ENCODE results near the gene ZNF467. TPM values are rescaled to one million over a fixed set of nuclear protein-coding genes. Genes with fewer than 3 reads are reported as not detected.

Gene ZNF467
- total and polyA plus RNA-seq, 2 experiments from 2014 or later = 0.10 to 0.40 TPM

DNA sequence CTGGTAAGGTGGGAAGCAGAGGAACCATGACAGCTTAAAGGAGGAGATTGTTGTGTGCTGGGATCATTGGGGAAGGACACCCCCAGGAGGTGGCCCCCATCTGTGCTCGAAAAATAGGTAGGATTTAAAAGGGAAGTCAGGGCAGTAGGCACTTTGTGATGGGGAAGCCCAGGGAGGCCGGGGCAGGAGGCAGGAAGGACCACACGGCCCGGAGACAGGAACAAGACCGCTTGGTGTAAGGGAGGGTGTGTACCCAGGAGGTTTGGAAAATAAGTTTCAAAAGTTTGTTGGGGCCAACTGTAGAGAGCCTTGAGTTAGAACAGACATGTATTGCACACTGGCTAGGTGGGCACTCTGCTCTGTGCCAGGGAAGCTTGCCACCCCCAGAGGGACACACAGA lies 20.7 kb downstream of the ZNF467 start (continued):
- TF ChIP-seq, protein P1, sequence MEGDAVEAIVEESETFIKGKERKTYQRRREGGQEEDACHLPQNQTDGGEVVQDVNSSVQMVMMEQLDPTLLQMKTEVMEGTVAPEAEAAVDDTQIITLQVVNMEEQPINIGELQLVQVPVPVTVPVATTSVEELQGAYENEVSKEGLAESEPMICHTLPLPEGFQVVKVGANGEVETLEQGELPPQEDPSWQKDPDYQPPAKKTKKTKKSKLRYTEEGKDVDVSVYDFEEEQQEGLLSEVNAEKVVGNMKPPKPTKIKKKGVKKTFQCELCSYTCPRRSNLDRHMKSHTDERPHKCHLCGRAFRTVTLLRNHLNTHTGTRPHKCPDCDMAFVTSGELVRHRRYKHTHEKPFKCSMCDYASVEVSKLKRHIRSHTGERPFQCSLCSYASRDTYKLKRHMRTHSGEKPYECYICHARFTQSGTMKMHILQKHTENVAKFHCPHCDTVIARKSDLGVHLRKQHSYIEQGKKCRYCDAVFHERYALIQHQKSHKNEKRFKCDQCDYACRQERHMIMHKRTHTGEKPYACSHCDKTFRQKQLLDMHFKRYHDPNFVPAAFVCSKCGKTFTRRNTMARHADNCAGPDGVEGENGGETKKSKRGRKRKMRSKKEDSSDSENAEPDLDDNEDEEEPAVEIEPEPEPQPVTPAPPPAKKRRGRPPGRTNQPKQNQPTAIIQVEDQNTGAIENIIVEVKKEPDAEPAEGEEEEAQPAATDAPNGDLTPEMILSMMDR (conservative IDR thresholded peaks at IDR 0.05; ENCODE audit: low read depth in 2 of 2) = no peak

DNA sequence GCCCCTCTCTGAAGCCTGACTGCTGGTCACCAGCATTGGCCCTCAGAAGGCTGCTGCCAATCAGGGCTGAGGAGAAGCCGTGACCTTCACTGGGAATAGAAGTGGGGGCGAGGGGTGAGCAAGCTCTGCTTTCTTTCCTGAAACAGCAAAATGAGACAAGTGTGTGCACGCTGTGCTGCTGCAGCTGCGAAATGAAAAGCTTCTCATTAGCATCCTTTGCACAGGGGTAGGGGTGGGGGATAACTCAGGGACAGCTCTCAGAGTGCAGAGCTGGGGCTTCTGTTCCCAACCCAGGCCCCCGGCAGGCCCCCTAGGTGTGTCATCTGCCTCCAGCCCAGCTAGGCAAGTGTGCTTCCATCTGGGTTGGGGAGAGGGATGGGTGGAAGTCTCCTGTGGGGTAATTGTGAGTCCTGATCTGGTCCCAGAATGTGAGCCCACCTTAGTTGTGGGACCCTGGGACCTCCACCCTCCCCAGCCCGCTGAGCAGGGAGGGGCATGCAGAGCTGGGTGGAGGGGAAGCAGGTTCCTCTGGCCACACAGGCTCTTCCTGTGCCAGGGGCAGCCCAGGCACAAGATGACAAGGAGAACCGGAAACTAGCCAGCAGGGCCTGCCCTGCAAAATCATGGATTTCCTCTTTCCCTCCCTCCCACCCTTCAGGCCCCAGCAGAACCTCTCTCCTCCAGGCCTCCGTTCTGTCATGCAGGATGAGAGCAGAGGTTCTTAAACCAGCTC lies 22.2 kb downstream of the ZNF467 start:
- H3K4me3 Mint-ChIP-seq = no peak overlapping the region
- peaks cover 4% of the 10 kb centered on the region; the same call in 2 of the 3 replicates for H3K36me3 Mint-ChIP-seq (ENCODE audit: low read depth)
- H3K27me3 Mint-ChIP-seq (ENCODE audit: insufficient read depth, low read depth, poor library complexity) = peaks cover 8% of the 10 kb centered on the region
- no peaks in the 10 kb centered on the region for H4K20me1 ChIP-seq (replicated peaks; ENCODE audit: insufficient read depth)
- no peaks in the 10 kb centered on the region for H3K79me2 ChIP-seq (replicated peaks; ENCODE audit: insufficient read depth)
- no peaks in the 10 kb centered on the region for H3F3A ChIP-seq (replicated peaks; ENCODE audit: low read depth)
- no peak for DNase-seq (ENCODE audit: low spot score)
- H3K9me2 ChIP-seq (ENCODE audit: insufficient read depth) = 0 out of 2 replicates have a peak, but pooled peaks cover 10% of the 10 kb centered on the region
- H3K27ac ChIP-seq (ENCODE audit: low read depth) = no peak overlapping the region
- H3K36me3 ChIP-seq (ENCODE audit: insufficient read depth) = no peaks in the 10 kb centered on the region
- no peak overlapping the region for H2AFZ ChIP-seq
- peaks cover 2% of the 10 kb centered on the region; the same call in 1 of the 3 replicates for H3K9me3 Mint-ChIP-seq
- H3K4me1 Mint-ChIP-seq = peaks cover 10% of the 10 kb centered on the region
- no peak overlapping the region for H3K27ac Mint-ChIP-seq
- no peak for ATAC-seq
- TF ChIP-seq EZH2 (IDR thresholded peaks at IDR 0.05; ENCODE audit: low read depth, unreplicated experiment) (no peak), EZH2phosphoT487 (IDR thresholded peaks at IDR 0.05; ENCODE audit: unreplicated experiment) (no peak), NANOG (IDR thresholded peaks at IDR 0.05; ENCODE audit: borderline replicate concordance) (no peak), STAT1 (IDR thresholded peaks at IDR 0.05; ENCODE audit: unreplicated experiment) (no peak), CREB1 (CRISPR knock-in tag; IDR thresholded peaks at IDR 0.05; ENCODE audit: low read depth) (no peak)
- TF ChIP-seq, protein P2, sequence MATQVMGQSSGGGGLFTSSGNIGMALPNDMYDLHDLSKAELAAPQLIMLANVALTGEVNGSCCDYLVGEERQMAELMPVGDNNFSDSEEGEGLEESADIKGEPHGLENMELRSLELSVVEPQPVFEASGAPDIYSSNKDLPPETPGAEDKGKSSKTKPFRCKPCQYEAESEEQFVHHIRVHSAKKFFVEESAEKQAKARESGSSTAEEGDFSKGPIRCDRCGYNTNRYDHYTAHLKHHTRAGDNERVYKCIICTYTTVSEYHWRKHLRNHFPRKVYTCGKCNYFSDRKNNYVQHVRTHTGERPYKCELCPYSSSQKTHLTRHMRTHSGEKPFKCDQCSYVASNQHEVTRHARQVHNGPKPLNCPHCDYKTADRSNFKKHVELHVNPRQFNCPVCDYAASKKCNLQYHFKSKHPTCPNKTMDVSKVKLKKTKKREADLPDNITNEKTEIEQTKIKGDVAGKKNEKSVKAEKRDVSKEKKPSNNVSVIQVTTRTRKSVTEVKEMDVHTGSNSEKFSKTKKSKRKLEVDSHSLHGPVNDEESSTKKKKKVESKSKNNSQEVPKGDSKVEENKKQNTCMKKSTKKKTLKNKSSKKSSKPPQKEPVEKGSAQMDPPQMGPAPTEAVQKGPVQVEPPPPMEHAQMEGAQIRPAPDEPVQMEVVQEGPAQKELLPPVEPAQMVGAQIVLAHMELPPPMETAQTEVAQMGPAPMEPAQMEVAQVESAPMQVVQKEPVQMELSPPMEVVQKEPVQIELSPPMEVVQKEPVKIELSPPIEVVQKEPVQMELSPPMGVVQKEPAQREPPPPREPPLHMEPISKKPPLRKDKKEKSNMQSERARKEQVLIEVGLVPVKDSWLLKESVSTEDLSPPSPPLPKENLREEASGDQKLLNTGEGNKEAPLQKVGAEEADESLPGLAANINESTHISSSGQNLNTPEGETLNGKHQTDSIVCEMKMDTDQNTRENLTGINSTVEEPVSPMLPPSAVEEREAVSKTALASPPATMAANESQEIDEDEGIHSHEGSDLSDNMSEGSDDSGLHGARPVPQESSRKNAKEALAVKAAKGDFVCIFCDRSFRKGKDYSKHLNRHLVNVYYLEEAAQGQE (IDR thresholded peaks at IDR 0.05; ENCODE audit: unreplicated experiment) = no peak
- TF ChIP-seq, protein P1 (conservative IDR thresholded peaks at IDR 0.05; ENCODE audit: low read depth in 2 of 2) = no peak
- H3K27me3 ChIP-seq (ENCODE audit: insufficient read depth) = no peaks in the 10 kb centered on the region
- H3K4me2 ChIP-seq = no peak overlapping the region
- H3K4me1 ChIP-seq (ENCODE audit: insufficient read depth) = no peaks in the 10 kb centered on the region
- H3K4me3 ChIP-seq = no peak overlapping the region
